ENCODE measurements around the gene ABTB2. TPM values are rescaled to one million over a fixed set of nuclear protein-coding genes. Genes with fewer than 3 reads are reported as not detected.
A peak's percentile ranks its signal among the peaks of the same experiment; 100 is the strongest.

The ABTB2 gene
- 5.3 and 5.5 TPM in 2 replicates for total RNA-seq (2021)
- long read RNA-seq, full-length matches to known transcripts = 9 of 14 reads
- long read RNA-seq, partial matches to known transcripts = 0 of 14 reads
- long read RNA-seq, other reads (novel, unspliced or antisense) = 5 of 14 reads

- Histone ChIP-seq H3K14ac (ENCODE audit: insufficient read depth, low read length) (peak within 1 kb of the TSS; percentile 88), H3T11ph (ENCODE audit: low read length) (no peak within 1 kb of the TSS), H4K91ac (ENCODE audit: insufficient read length, low read depth, low read length) (no peak within 1 kb of the TSS), H3K4me2 (ENCODE audit: insufficient read depth, insufficient read length, low read length) (peak within 1 kb of the TSS; percentile 79), H3K4ac (ENCODE audit: low read depth, low read length) (no peak within 1 kb of the TSS), H2BK15ac (ENCODE audit: low read depth, low read length) (no peak within 1 kb of the TSS), H3K27ac (ENCODE audit: insufficient read length, low read depth, low read length) (peak within 1 kb of the TSS; percentile 63), H3K27me3 (ENCODE audit: insufficient read depth, low read length) (peaks cover 13% of the 10 kb centered on the region; the same call in 1 of the 2 replicates), H2BK120ac (ENCODE audit: low read depth, low read length, poor library complexity, severe bottlenecking) (no peak within 1 kb of the TSS), H2BK12ac (ENCODE audit: insufficient read length, low read depth, low read length) (peak within 1 kb of the TSS; percentile 60), H3K79me1 (ENCODE audit: insufficient read depth, low read depth, low read length, poor library complexity, severe bottlenecking) (no peaks in the 10 kb centered on the region), H2BK20ac (ENCODE audit: low read depth, low read length, poor library complexity, severe bottlenecking) (no peak within 1 kb of the TSS), H2BK5ac (ENCODE audit: insufficient read length, low read length) (no peak within 1 kb of the TSS), H3K9ac (ENCODE audit: extremely low read depth, insufficient read length, low read length) (peak within 1 kb of the TSS; percentile 31), H2AFZ (ENCODE audit: low read length) (peak within 1 kb of the TSS; percentile 6), H4K20me1 (ENCODE audit: control insufficient read depth, insufficient read depth, insufficient read length) (no peaks in the 10 kb centered on the region), H3K79me2 (ENCODE audit: insufficient read depth, low read length) (no peaks in the 10 kb centered on the region), H3K4me1 (ENCODE audit: insufficient read depth, low read length) (peaks cover 2% of the 10 kb centered on the region; the same call in 1 of the 2 replicates), H4K5ac (ENCODE audit: insufficient read length, low read depth, low read length) (no peak within 1 kb of the TSS), H3K18ac (ENCODE audit: insufficient read length, low read depth, low read length) (peak within 1 kb of the TSS; percentile 81), H3K56ac (ENCODE audit: insufficient read length, low read depth, low read length) (no peak within 1 kb of the TSS), H3K9me3 (ENCODE audit: control insufficient read depth, low read depth, low read length) (no peaks in the 10 kb centered on the region), H3K23ac (ENCODE audit: insufficient read length, low read depth, low read length) (no peak within 1 kb of the TSS), H2AK5ac (ENCODE audit: insufficient read length, low read length) (no peak within 1 kb of the TSS), H3K23me2 (ENCODE audit: insufficient read length, low read depth, low read length, poor library complexity, severe bottlenecking) (peaks cover 25% of the 10 kb centered on the region), H4K8ac (replicated peaks; ENCODE audit: insufficient read length, low read depth, low read length) (no peak within 1 kb of the TSS)
- no CpG with 5 or more reads among the region's 57 CpGs for WGBS (ENCODE audit: extremely low coverage, insufficient read length, low lambda C conversion rate)
- Mint-ChIP-seq H3K27me3 (ENCODE audit: low read depth) (peaks cover 45% of the 10 kb centered on the region), H3K4me1 (peaks cover 16 to 29% of the 10 kb centered on the region in 2 experiments), H3K36me3 (ENCODE audit: insufficient read depth in 1 of 3, low read depth in 3 of 3) (no peaks in the 10 kb centered on the region), H3K27ac (peak within 1 kb of the TSS; percentile 74 to 82 (median 81); a peak in 6 of 7 replicates), H3K9me3 (no peaks in the 10 kb centered on the region), H3K4me3 (peak within 1 kb of the TSS; percentile 70 to 83)
- peak; percentile 98 for DNase-seq
- no peak for TF ChIP-seq CTCF (conservative IDR thresholded peaks at IDR 0.05)
Observed at GRCh38 chr11:34357701-34358257, at the start of gene ABTB2. ABTB2 (minus strand) TSS chr11:34358010.
